Fibroblast of mammary gland (primary cell): ENCODE results near the gene ELOVL7.
"Not testable (repeated sequence)": the region's sequence is repeated elsewhere in the genome, so short reads cannot be mapped to it uniquely, and the experiment has no call there.

Source experiments
- DNase-seq: peaks from one replicate; pipeline ENCODE4 v3.0.0-alpha.2; 2010; ENCODE audit warnings: low read depth
- H3K4me3 ChIP-seq: 2 replicates; pipeline ENCODE4 v1.5.1; 2011; ENCODE audit warnings: low read depth, mild to moderate bottlenecking, low read length, moderate library complexity; ENCODE audit not compliant: control insufficient read depth
- CTCF ChIP-seq: conservative IDR thresholded peaks from 2 replicates; pipeline ENCODE4 v1.5.1; 2011; ENCODE audit warnings: low read depth, low read length, inconsistent platforms; ENCODE audit not compliant: control insufficient read depth, insufficient read depth

ELOVL7 gene

GRCh38 chr5:60802986-60803385 is 41.1 kb downstream of the ELOVL7 start:
- H3K4me3 ChIP-seq: no peak overlapping the region
- no peak for TF ChIP-seq CTCF
- DNase-seq: no peak

GRCh38 chr5:60802226-60802625 is 41.8 kb downstream of the ELOVL7 start:
- DNase-seq: no peak
- TF ChIP-seq CTCF: no peak
- no peak overlapping the region for H3K4me3 ChIP-seq

- no peak for DNase-seq
- H3K4me3 ChIP-seq: no peak overlapping the region
- TF ChIP-seq CTCF: no peak
Measured at GRCh38 chr5:60797482-60798153, 46.5 kb downstream of the ELOVL7 start.

- not testable (repeated sequence) for H3K4me3 ChIP-seq, DNase-seq
Measured at GRCh38 chr5:60795424-60795950, 48.6 kb downstream of the ELOVL7 start.

- TF ChIP-seq CTCF: no peak
- no peak for DNase-seq
- H3K4me3 ChIP-seq: no peak overlapping the region
Measured at GRCh38 chr5:60794691-60795090, 49.4 kb downstream of the ELOVL7 start.

GRCh38 chr5:60792438-60792837 is 51.6 kb downstream of the ELOVL7 start:
- DNase-seq: no peak
- no peak overlapping the region for H3K4me3 ChIP-seq

More at GRCh38 chr5:60792438-60792837, 51.6 kb downstream of the ELOVL7 start:
- TF ChIP-seq CTCF: no peak
